OCI-LY1 (cell line): ENCODE measurements around the gene ITPKC.

ENCODE experiments used
- EZH2 ChIP-seq: fragments of 200-600 bp; sonication (generic), shearing (Covaris generic); IDR thresholded peaks from 2 replicates; pipeline ENCODE4 v1.8.0; 2017; ENCODE audit warnings: borderline replicate concordance, mixed run types, mild to moderate bottlenecking, antibody characterized with exemption, low read length, moderate library complexity, mixed read lengths
- TF ChIP-seq, protein P1 (sequence below): fragments of 200-600 bp; sonication (generic), shearing (Covaris generic); IDR thresholded peaks from 2 replicates; pipeline ENCODE4 v1.5.1; 2017; ENCODE audit warnings: mild to moderate bottlenecking, antibody characterized with exemption, low read length, moderate library complexity, mixed read lengths

DNA sequence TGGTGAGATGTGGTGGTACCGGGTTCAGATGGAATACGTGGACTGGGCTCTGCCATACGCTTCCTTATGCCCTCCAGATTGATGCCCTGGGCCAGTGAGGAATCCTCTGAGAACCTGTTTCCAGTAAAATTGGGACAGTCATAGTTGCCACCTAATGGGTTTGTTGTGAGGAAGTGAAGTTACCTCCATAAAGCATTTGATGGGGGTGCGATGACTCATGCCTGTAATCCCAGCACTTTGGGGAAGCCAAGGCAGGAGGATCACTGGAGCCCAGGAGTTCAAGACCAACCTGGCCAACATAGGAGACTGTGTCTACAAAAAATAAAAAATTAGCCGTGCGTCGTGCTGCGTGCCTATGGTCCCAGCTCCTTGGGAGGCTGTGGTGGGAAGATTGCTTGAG, 38.9 kb downstream of the ITPKC start:
- TF ChIP-seq, protein P1, sequence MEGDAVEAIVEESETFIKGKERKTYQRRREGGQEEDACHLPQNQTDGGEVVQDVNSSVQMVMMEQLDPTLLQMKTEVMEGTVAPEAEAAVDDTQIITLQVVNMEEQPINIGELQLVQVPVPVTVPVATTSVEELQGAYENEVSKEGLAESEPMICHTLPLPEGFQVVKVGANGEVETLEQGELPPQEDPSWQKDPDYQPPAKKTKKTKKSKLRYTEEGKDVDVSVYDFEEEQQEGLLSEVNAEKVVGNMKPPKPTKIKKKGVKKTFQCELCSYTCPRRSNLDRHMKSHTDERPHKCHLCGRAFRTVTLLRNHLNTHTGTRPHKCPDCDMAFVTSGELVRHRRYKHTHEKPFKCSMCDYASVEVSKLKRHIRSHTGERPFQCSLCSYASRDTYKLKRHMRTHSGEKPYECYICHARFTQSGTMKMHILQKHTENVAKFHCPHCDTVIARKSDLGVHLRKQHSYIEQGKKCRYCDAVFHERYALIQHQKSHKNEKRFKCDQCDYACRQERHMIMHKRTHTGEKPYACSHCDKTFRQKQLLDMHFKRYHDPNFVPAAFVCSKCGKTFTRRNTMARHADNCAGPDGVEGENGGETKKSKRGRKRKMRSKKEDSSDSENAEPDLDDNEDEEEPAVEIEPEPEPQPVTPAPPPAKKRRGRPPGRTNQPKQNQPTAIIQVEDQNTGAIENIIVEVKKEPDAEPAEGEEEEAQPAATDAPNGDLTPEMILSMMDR, result no peak
- TF ChIP-seq EZH2, result no peak
